SU-DHL-6 (cell line): Measurements from ENCODE around the gene VWF.

Experiments
- H2AFZ ChIP-seq: fragments of 200-600 bp; sonication (generic); 2 replicates; pipeline ENCODE4 v1.6.1; 2014; ENCODE audit warnings: low read depth, mild to moderate bottlenecking, moderate library complexity, mixed read lengths, antibody characterized with exemption, low read length; ENCODE audit not compliant: severe bottlenecking
- H3F3A ChIP-seq: fragments of 200-600 bp; shearing (Covaris generic); 2 replicates; pipeline ENCODE4 v1.6.0; 2016; ENCODE audit warnings: antibody characterized with exemption, mild to moderate bottlenecking; ENCODE audit not compliant: insufficient read depth
- H3K27ac ChIP-seq: fragments of 200-600 bp; sonication (generic); 2 replicates; pipeline ENCODE4 v1.5.1; 2016; ENCODE audit warnings: low read depth, mild to moderate bottlenecking, low read length, moderate library complexity, mixed read lengths
- H3K27me3 ChIP-seq: fragments of 200-600 bp; sonication (generic), shearing (Covaris generic); 2 replicates; pipeline ENCODE4 v1.6.0; 2014; ENCODE audit warnings: mild to moderate bottlenecking, low read length
- H3K36me3 ChIP-seq: fragments of 200-600 bp; sonication (generic); 2 replicates; pipeline ENCODE4 v1.6.1; 2014; ENCODE audit warnings: mild to moderate bottlenecking, low read length, mixed read lengths
- H3K4me2 ChIP-seq: fragments of 300-600, 200-600 bp; shearing (Covaris generic), sonication (generic); 2 replicates; pipeline ENCODE4 v1.6.0; 2014; ENCODE audit warnings: low read length, low read depth, mild to moderate bottlenecking; ENCODE audit not compliant: poor library complexity, severe bottlenecking
- H3K4me3 ChIP-seq: fragments of 200-600 bp; sonication (generic); 2 replicates; pipeline ENCODE4 v1.5.1; 2014; ENCODE audit warnings: antibody characterized with exemption, low read length, mild to moderate bottlenecking, mixed read lengths; ENCODE audit not compliant: insufficient read depth, poor library complexity, severe bottlenecking
- H3K79me2 ChIP-seq: fragments of 200-600 bp; sonication (generic); 2 replicates; pipeline ENCODE4 v1.6.1; 2014; ENCODE audit warnings: mild to moderate bottlenecking, low read length, moderate library complexity; ENCODE audit not compliant: insufficient read depth
- H3K9ac ChIP-seq: fragments of 200-600 bp; sonication (generic); 2 replicates; pipeline ENCODE4 v1.7.0; 2014; ENCODE audit warnings: mild to moderate bottlenecking, low read length
- H3K9me2 ChIP-seq: fragments of 200-600 bp; sonication (generic); replicated peaks from 2 replicates; pipeline ENCODE4 v1.6.1; 2014; ENCODE audit warnings: low read length; ENCODE audit not compliant: insufficient read depth
- H3K9me3 ChIP-seq: fragments of 200-600 bp; sonication (generic); 2 replicates; pipeline ENCODE4 v1.6.1; 2014; ENCODE audit warnings: low read length, mixed read lengths; ENCODE audit not compliant: insufficient read depth
- H4K20me1 ChIP-seq: fragments of 200-600 bp; sonication (generic); 2 replicates; pipeline ENCODE4 v1.6.1; 2014; ENCODE audit warnings: low read depth, mild to moderate bottlenecking, antibody characterized with exemption, low read length, moderate library complexity, mixed read lengths
- CTCF ChIP-seq: fragments of 200-600 bp; sonication (generic); IDR thresholded peaks from one replicate; pipeline ENCODE4 v1.5.1; 2017; ENCODE audit warnings: antibody characterized with exemption, mild to moderate bottlenecking, low read length, moderate library complexity; ENCODE audit not compliant: insufficient read depth, poor library complexity, severe bottlenecking
- EZH2phosphoT487 ChIP-seq: fragments of 200-600 bp; sonication (generic), shearing (Covaris generic); conservative IDR thresholded peaks from 2 replicates; pipeline ENCODE4 v1.6.1; 2018; ENCODE audit warnings: mild to moderate bottlenecking, antibody characterized with exemption, low read length, moderate library complexity, mixed read lengths

Gene VWF

GRCh38 chr12:6123258-6123657, 1.2 kb downstream of the VWF start:
- H3K36me3 ChIP-seq: no peaks in the 10 kb centered on the region
- no peaks in the 10 kb centered on the region for H3F3A ChIP-seq
- no peak overlapping the region for H3K27ac ChIP-seq
- no peaks in the 10 kb centered on the region for H3K9me3 ChIP-seq
- no peak overlapping the region for H3K4me3 ChIP-seq
- H3K9ac ChIP-seq: no peak overlapping the region
- H2AFZ ChIP-seq: no peak overlapping the region
- no peaks in the 10 kb centered on the region for H3K9me2 ChIP-seq
- no peak for TF ChIP-seq CTCF
- TF ChIP-seq EZH2phosphoT487: no peak
- H3K4me2 ChIP-seq: no peak overlapping the region
- no peaks in the 10 kb centered on the region for H3K27me3 ChIP-seq
- H3K79me2 ChIP-seq: no peaks in the 10 kb centered on the region
- H4K20me1 ChIP-seq: no peaks in the 10 kb centered on the region

GRCh38 chr12:6122201-6122600, 2.3 kb downstream of the VWF start:
- Histone ChIP-seq H3K9me3 (no peaks in the 10 kb centered on the region), H2AFZ (no peak overlapping the region), H3K36me3 (no peaks in the 10 kb centered on the region), H3K27me3 (no peaks in the 10 kb centered on the region), H4K20me1 (no peaks in the 10 kb centered on the region), H3K4me3 (no peak overlapping the region), H3K79me2 (no peaks in the 10 kb centered on the region), H3F3A (no peaks in the 10 kb centered on the region), H3K4me2 (no peak overlapping the region), H3K9me2 (no peaks in the 10 kb centered on the region), H3K9ac (no peak overlapping the region), H3K27ac (no peak overlapping the region)
- TF ChIP-seq EZH2phosphoT487 (no peak), CTCF (no peak)

- Histone ChIP-seq H3K79me2 (no peaks in the 10 kb centered on the region), H3K4me3 (no peak overlapping the region), H3K36me3 (no peaks in the 10 kb centered on the region), H3K27ac (no peak overlapping the region), H3F3A (no peaks in the 10 kb centered on the region), H4K20me1 (no peaks in the 10 kb centered on the region), H3K9ac (no peak overlapping the region), H3K9me2 (no peaks in the 10 kb centered on the region), H2AFZ (no peak overlapping the region), H3K27me3 (no peaks in the 10 kb centered on the region), H3K4me2 (no peak overlapping the region), H3K9me3 (no peaks in the 10 kb centered on the region)
- no peak for TF ChIP-seq EZH2phosphoT487
- no peak for TF ChIP-seq CTCF
These were observed 3.5 kb downstream of the VWF start for GRCh38 chr12:6120796-6121473.
